GM21717 (cell line): ENCODE data around the gene PEAK1.
"Not testable (repeated sequence)": the region's sequence is repeated elsewhere in the genome, so short reads cannot be mapped to it uniquely, and the experiment has no call there.

Source experiments
- ATAC-seq: cut with Tn5 transposase; IDR thresholded peaks from one replicate; pipeline ENCODE4 v1.9.1; 2021; ENCODE audit warnings: mild to moderate bottlenecking, moderate library complexity; ENCODE audit not compliant: unreplicated experiment

The PEAK1 gene

DNA sequence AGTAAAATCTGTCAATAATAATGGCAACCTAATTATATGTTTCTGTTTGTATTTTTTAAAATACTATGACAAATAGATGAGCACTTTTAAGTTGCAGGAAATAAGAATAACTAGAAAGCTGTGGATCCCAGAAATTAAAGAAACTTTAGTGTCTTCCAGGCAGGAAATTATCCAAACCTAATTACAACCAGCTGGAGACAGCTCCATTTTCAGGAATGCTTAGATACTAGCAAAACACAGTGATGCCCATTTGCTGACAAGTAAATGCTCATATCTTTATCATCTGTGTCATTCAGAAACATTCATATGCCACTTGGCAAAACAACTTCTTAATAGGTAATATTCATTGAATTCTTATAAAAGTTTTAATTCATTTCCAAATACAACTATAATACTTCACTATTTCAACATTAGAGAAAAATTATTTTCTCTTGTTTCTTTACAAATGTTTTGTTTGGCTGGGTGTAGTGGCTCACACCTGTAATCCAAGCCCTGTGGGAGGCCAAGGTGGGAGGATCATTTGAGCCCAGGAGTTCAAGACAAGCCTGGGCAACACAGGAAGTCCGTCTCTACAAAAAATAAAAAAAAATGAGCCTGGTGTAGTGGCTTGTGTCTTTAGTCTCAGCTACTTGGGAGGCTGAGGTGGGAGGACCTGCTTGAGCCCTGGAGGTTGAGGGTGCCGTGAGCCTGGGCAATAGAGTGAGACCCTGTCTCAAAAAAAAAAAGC, 179.9 kb downstream of the PEAK1 start:
- ATAC-seq = no peak

DNA sequence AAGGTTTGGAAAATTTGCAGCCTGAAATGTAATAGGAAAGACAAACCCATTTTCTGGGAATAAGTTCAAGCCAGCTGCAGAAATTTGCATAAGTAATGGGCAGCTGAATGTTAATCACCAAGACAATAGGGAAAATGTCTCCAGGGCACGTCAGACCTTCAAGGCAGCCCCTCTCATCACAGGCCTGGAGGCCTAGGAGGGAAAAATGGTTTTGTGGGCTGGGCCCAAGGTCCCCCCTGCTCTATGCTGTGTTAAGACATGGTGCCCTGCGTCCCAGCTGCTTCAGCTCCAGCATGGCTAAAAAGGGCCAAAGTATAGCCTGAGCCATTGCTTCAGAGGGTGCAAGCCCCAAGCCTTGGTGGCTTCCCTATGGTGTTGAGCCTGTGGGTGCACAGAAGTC, 184.3 kb downstream of the PEAK1 start:
- ATAC-seq = no peak

DNA sequence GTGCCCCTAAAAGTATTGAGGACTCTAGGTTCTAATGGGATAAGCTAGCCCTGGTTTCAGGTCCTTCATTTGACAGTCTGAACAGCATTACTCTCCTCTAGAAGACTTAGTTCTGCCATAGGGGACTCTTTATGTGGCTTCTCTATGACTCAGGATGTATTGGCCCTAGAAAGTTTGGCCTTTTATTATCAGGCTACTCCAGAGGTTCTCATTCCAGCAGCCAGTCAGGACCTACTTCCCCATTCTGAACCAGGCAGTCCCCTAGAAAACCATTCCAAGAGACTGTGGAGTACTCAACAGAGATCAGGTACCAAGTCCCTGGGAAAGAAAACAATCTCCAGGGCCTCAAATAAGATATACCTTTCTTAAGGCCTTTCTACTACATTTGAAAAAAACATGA, 191.1 kb downstream of the PEAK1 start:
- no peak for ATAC-seq

DNA sequence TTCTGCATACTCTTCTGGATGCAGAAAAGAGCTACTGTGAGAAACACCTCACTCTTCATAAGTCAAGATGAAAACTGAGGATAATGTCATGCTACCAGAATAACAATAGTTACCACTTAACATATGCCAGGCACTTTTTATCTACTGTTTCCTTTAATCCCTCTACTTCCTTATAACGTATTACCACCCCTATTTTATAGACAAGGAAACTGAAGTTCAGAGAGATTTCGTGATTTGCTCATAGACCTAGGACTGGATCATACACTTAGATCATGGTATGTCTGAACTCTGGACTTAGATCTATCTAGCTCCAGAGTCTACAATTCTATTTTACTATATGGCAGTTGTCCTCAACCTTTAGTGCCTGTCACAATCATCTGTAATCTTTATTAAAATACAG, 193.3 kb downstream of the PEAK1 start:
- no peak for ATAC-seq

DNA sequence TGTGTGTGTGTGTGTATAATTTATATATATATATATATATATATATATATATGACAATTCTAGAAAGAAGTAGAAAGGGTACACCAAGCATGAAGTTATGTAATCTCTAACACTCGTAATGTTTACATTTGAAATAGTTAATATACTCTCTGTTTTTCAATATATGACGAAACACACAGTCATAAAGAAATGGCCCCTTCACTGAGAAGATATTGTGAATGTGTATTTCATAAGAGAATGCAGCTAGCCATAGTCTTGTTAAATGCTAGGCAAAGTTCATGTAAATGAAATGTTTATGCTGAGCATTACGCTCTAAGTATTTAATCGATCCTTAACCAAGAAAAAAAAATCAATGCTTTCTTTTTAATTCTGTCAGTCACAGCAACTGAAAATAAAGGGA, 194.3 kb downstream of the PEAK1 start:
- no peak for ATAC-seq

DNA sequence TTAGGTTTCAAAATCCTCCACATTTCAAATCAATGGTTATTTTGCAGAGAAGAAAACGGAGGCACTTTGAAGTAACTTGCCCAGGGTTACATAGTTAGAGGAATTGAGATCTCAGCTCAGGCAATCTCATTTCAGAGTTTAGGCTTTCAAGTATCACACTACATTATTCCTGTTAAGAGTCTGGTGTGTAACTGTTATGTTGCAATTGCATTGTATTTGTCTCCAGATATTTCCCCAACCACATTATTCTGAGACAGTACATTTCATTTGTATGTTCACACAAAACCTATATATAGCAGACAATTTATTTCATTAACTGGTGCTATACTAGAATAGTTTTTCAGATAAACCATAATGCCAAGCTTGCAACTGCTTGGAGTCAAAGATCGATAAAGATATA, 194.8 kb downstream of the PEAK1 start:
- ATAC-seq = no peak

DNA sequence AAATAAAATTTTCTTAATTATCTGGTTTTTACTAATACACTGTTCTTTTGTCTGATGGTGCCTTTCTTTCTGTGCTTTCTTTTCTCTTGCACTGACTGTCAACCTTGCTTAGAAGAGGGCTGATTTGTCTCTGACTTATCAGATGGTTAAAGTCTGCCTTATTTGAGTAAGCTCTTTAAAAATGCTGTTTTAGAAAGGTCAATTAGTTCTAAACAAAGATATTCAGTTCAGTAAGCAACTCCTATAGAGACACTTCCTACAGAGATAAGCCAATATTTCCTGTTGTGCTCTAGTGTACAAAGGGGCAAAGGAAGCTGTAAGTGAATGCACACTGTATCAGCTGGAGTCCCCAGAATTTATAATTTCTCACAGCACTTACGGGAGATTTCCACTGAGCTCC, 195.6 kb downstream of the PEAK1 start:
- ATAC-seq = no peak

DNA sequence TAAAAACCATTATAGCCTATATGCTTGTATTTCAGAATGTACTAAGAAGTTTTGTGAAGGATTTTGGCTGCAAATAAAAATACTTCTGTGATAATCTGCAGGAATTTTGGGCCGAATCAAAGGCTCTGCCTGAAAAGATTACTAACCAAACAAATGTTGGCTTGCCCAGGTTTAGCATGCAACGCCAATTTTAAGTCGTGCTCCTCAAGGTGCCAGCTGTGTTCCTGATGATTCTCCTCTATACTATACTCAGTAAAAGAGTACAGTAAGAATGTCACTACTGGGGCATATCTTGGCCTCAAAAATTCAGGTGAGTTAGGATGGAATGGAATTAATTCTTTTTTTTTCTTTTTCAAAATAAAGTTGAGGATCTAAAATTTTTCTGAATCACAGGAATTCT, 198.2 kb downstream of the PEAK1 start:
- no peak for ATAC-seq

DNA sequence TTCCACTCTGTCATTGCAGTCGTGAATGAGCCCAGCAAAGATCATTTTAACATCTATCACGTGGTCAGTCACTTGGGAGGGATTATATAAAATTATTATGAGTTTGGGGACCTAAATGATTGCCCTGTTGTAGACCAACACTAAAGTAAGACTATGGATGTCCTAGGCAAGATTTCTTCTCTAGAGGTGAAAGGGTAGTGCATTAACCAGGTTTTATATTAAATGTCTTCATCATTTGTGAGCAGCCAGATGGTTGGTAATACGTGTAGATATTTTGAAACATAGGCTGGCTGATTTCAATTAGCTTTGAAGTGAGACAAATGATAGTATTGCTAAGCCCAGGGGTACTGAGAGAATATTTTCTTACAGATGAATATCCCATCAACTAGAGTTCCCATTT, 198.7 kb downstream of the PEAK1 start:
- no peak for ATAC-seq

DNA sequence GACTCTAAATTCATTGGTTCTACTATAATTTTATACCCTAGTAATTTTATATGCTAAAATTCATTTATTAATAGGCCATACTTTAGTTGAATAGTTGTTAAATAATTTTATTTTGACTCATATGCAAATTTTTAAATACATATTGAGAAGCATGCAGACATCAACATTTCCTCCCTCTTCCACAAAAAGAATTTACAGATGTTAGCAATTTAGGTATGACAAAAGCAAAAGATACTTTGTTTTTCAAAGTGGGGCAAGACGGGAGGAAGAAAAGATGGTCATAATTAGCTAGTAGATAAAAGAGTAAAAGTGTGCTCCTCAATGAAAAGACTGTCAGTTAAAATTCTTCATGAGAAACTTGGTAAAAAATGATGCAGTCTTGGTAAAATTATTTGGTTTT, 200.1 kb downstream of the PEAK1 start:
- no peak for ATAC-seq

DNA sequence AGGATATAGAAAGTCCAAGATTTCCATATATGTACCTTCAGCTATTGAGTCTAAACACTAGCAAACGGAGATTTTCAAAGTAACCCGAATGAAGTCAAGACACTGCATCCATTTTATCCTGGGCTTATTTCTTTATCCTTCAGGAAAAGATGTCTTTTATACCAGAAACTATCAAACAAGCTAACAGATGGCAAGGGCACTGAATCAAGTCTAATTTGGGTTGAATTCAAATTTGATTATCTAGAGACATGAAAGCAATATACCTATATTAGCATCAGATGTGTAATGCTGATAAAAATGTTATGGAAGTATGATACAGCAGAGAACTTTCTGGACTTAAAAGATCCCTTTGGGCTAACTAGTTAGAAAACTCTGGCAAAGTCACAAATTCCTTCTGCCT, 210.7 kb downstream of the PEAK1 start:
- no peak for ATAC-seq

DNA sequence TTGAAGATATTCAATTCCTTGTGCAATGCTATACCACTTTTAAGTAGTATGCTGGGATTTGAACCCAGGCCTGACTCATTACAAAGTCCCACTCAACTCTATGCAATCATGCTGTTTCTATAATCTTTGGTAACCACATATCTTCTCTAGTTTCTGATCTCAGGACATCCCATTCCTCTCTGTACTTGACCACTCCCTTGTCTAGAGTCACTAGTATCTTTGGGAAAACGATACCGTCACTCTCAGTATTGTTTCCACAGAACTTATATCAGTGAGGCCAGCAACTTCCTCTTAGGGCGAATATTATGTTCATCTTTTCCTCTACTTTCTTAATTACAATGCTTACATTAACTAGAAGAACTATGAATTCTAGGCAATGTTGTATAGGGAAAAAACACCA, 211.7 kb downstream of the PEAK1 start:
- no peak for ATAC-seq

DNA sequence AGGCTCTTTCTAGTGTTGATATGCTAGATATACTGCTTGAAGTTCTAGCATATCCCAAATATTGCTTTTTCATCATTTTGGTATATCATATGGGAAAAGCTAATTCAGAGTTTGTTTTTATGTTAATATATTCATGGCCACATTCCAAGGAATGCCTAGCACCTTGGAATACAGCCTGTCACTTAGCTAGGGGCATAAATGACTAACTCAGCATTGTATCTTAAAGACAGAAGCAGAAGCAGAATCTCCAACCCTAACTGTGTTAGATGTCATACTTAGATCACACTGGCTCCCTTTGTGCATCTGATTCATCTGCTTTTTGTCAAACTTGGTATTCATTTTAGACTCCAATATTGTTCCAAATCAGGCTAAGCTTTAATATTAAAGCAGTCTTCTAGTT, 218.2 kb downstream of the PEAK1 start:
- no peak for ATAC-seq

DNA sequence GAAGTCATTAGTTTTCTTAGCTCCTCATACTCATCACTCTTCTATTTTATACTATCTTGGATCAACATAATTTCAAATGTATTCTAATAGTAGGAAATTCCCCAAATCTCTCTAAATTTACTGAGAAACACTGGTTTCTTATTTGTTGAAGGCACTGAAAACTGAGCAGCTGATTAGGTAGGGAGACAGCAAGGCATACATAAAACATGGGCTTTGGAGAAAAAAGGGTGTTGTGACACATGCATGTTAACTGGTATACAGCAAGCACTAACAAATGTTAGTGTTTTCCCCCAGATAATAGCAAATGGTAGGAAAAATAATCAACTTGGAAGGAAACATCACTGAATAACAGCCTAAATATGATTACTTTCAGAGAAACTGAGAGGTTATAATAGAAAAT, 223.5 kb downstream of the PEAK1 start:
- ATAC-seq = no peak

DNA sequence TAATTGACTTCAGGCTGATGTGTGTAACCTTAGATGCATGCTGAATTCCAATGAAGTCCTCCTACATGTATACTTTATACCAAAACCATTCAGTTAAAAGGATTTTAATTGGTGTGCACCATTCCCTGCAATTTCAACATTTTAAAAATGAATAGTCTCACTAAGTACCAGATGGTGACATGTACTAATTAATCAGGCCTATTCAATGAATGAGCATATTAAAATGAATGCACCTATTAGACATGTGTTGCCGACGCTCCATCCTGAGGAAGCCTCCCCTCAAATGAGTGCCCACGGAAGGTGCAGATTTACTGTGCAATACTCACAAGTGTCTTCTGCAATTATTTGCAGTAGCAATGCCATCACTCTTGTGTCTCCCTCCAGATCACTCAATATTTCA, 224.3 kb downstream of the PEAK1 start:
- ATAC-seq = no peak

DNA sequence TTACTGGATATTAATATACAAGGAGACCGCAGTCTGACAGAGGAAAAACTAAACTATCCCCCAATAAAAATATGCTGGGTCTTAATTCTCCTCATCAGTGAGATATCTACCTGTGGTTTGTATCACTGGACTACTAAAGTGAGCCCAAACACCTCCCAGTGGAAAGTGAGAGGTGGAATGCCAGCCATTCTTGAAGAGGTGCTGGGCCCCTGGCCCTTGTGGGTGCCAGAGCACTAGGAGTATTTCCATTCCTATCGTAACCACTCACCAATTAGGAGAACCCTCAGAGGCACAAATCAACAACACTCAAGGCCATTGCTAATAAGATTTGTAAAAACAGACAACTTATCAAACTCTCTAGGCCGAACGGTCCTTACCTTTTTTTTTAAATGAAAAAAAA, 227.5 kb downstream of the PEAK1 start:
- ATAC-seq = no peak

DNA sequence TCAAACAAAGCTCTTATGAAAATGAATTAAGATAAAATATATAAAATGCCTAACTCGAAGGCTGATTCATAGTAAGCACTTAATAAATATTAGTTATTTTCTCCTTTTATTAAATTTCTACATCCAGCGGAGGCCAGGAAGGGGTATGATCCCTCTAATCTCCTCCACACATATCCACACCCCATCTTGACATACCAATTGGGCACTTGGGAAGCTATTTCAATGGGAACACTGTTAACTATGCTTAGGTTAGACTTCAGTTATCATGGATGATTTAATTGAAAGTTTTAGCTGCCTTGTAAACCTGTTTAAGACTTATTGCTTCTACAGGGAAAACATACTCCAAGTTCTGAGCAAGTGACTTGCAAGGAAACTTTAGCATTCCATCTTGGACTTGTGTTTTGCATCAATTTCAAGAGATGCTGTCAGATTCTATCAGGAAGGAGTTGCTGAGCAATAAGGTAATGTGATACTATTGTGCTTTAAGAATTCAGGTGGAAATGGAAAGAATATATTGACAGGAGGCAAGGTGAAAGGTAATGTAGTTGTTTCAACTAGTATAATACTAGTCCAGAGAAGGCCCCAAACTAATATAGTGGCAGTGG, 228.6 kb downstream of the PEAK1 start:
- no peak for ATAC-seq

DNA sequence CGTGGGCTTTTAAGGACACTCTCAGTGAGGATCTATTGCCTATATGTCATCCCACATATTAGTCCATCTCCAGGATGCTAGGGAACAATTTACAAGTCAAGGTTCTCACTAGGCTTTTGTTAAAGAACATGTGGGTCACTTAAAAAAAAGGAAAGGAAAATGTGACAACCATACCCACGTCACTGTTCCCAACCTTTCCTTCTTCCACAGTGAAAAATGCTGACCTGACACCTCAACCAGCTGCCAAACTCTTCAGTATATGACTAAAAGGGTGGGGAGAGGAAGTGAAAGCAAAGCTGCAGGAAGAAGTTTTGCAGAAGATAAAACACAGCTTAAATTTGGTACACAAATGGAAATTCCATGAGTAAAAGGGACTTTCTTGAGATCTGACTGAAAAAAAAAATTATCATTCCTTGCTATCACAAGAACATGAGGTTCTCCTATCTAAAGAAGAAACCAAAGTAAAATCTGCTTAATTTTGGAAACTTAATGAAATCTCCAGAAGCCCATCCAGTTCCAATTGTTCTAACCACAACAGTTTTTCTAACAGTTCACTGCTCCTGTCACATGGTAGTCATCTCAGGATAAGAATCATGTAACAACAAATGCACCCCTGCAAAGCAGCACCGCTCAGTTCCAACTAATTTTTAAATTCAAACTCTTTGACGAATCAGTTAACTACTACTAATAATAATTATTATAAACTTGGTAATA, 232.0 kb downstream of the PEAK1 start:
- no peak for ATAC-seq

DNA sequence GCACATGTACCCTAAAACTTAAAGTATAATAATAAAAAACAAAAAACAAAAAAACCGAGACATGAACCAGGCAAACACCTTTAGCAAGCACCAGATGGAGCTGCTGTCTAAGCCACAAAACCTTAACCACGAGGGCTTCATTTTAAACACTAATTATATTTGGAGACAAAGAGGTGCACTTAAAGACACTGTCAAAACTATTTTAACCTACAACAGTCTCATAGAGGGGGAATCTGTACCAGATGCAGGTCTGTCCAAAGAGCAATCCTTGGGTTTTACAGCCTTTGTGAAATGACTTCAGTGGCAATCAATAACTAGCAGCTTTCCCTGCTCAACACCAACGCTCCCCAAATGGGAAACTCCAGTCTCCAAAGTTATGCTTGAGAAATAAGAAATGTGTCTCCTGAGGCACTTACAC, 233.3 kb downstream of the PEAK1 start:
- ATAC-seq = no peak

DNA sequence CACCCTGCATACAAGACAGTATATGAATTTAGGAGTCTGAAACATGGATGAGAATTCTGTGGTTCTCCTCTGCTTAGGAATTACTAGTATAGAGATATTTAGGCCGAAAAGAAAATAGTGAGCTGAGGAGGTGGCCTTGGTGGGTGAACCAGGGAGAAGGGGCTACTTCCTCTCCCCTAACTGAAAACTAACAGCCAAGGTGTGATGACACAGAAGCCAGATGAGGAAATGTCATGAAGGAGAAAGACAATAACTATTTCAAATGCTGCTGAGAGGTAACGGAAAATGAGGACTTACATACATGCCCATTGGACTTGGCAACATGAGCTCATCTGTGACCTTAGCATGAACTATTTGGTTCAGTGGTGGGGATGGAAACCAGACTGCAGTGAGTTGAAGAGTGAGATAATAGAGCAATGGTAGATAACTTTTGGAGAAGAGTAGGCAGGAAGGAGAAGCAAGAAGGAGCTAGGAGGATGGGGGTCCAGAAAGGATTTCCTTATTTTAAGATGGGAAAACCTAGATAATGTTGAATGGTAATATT, 234.6 kb downstream of the PEAK1 start:
- ATAC-seq = no peak

DNA sequence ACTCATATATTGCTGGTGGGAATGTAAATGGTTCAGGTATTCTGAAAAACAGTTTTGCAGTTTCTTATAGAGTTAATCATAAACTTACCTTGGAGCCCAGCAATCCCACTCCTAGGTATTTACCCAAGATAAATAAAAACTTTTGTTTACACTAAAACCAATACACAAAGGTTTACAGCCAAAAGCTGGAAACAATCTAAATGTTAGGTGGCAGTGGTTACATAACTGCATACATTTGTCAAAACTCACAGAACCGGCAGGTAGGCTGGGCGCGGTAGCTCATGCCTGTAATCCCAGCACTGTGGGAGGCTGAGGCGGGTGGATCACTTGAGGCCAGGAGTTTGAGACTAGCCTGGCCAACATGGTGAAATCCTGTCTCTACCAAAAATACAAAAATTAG, 235.6 kb downstream of the PEAK1 start:
- ATAC-seq = not testable (repeated sequence)

DNA sequence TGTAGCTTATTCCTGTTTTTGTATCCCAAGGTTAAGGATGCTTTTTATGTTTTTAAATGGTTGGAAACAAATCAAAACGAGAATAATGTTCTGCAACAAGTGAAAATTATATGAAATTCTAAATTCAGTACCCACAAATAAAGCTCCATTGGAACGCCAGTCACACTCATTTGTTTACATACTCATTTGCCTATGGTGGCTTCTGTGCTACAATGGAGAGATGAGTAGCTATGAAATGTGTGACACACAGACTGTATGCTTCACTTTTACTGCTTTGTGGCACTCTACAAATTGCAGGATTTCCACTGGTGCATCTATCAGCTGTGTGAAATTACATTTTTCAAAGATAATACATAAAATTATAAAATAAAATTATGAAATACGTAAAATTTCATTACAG, 236.8 kb downstream of the PEAK1 start:
- ATAC-seq = no peak
